ENCODE results near the gene PEX5L.

The PEX5L gene

GRCh38 chr3:179885950-179886349 is 150.8 kb downstream of the PEX5L start:
- DNase-seq = no peak

GRCh38 chr3:179884136-179884535 is 152.6 kb downstream of the PEX5L start:
- peak; percentile 93 to 96 for DNase-seq

GRCh38 chr3:179882292-179882691 is 154.4 kb downstream of the PEX5L start:
- DNase-seq = no peak

GRCh38 chr3:179881791-179882190 is 154.9 kb downstream of the PEX5L start:
- peak in 1 of 2 experiments; percentile 10 for DNase-seq

- DNase-seq = no peak
These were observed 155.9 kb downstream of the PEX5L start for GRCh38 chr3:179880868-179881267.

- no peak for DNase-seq
These were observed 160.3 kb downstream of the PEX5L start for GRCh38 chr3:179876440-179876839.

- DNase-seq = no peak
These were observed 163.9 kb downstream of the PEX5L start for GRCh38 chr3:179872842-179873241.

- no peak for DNase-seq
These were observed 165.0 kb downstream of the PEX5L start for GRCh38 chr3:179871782-179872181.

GRCh38 chr3:179868715-179869114 is 168.0 kb downstream of the PEX5L start:
- DNase-seq = no peak

- DNase-seq = no peak
These were observed 168.8 kb downstream of the PEX5L start for GRCh38 chr3:179867961-179868360.

- DNase-seq = peak in 1 of 2 experiments; percentile 12
These were observed 170.8 kb downstream of the PEX5L start for GRCh38 chr3:179865861-179866505.

GRCh38 chr3:179861953-179862352 is 174.8 kb downstream of the PEX5L start:
- DNase-seq = no peak

GRCh38 chr3:179861292-179861691 is 175.4 kb downstream of the PEX5L start:
- DNase-seq = no peak

GRCh38 chr3:179860275-179861107 is 176.2 kb downstream of the PEX5L start:
- DNase-seq = no peak

- DNase-seq = no peak
These were observed 183.6 kb downstream of the PEX5L start for GRCh38 chr3:179853176-179853575.

GRCh38 chr3:179852142-179852905 is 184.4 kb downstream of the PEX5L start:
- peak in 1 of 2 experiments; percentile 8 for DNase-seq

- no peak for DNase-seq
These were observed 188.0 kb downstream of the PEX5L start for GRCh38 chr3:179848711-179849110.

GRCh38 chr3:179842061-179842460 is 194.7 kb downstream of the PEX5L start:
- DNase-seq = no peak

GRCh38 chr3:179840985-179841384 is 195.8 kb downstream of the PEX5L start:
- no peak for DNase-seq

- DNase-seq = peak in 1 of 2 experiments; percentile 18
These were observed 199.4 kb downstream of the PEX5L start for GRCh38 chr3:179837374-179837773.

GRCh38 chr3:179833294-179833693 is 203.4 kb downstream of the PEX5L start:
- no peak for DNase-seq

GRCh38 chr3:179832333-179832854 is 204.3 kb downstream of the PEX5L start:
- DNase-seq = no peak

- peak in 1 of 2 experiments; percentile 28 for DNase-seq
These were observed 207.3 kb downstream of the PEX5L start for GRCh38 chr3:179829401-179829800.
